LNCaP clone FGC (cell line): ENCODE measurements around the gene HBM.
"Not testable (repeated sequence)": the region's sequence is repeated elsewhere in the genome, so short reads cannot be mapped to it uniquely, and the experiment has no call there.

Source experiments
- DNase-seq: peaks from one replicate; pipeline ENCODE4 v3.0.0-alpha.2; 2011; ENCODE audit warnings: low read depth
- H3K4me3 ChIP-seq: 2 replicates; pipeline ENCODE4 v1.5.1; 2011; ENCODE audit warnings: mild to moderate bottlenecking, low read depth, low read length, control low read depth
- TF ChIP-seq, protein P1 (sequence below): IDR thresholded peaks from 2 replicates; pipeline ENCODE4 v1.5.1; 2012; ENCODE audit warnings: mild to moderate bottlenecking; ENCODE audit not compliant: control insufficient read depth, insufficient read depth; ENCODE audit errors: extremely low read depth

The HBM gene

DNA sequence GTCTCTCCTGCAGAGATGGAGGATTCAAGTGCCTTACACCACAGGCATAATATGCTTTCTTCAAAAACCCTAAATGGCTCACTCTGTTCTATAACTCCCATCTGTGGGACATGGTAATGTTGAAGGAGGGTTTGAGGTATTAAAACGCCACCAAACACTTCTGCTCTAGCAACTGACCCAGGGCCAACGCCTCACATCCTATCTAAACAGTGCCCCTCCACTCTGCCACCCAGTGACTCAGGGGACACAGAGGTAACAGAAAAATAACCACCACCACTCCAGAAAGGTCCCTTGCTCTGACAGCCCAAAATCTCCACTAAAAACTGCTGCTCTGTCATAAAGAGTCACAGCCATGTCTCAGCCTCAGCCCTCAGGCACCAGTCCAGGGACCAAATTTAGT lies 45.0 kb upstream of the HBM start:
- DNase-seq: no peak
- TF ChIP-seq, protein P1, sequence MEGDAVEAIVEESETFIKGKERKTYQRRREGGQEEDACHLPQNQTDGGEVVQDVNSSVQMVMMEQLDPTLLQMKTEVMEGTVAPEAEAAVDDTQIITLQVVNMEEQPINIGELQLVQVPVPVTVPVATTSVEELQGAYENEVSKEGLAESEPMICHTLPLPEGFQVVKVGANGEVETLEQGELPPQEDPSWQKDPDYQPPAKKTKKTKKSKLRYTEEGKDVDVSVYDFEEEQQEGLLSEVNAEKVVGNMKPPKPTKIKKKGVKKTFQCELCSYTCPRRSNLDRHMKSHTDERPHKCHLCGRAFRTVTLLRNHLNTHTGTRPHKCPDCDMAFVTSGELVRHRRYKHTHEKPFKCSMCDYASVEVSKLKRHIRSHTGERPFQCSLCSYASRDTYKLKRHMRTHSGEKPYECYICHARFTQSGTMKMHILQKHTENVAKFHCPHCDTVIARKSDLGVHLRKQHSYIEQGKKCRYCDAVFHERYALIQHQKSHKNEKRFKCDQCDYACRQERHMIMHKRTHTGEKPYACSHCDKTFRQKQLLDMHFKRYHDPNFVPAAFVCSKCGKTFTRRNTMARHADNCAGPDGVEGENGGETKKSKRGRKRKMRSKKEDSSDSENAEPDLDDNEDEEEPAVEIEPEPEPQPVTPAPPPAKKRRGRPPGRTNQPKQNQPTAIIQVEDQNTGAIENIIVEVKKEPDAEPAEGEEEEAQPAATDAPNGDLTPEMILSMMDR: no peak
- H3K4me3 ChIP-seq: no peak overlapping the region

DNA sequence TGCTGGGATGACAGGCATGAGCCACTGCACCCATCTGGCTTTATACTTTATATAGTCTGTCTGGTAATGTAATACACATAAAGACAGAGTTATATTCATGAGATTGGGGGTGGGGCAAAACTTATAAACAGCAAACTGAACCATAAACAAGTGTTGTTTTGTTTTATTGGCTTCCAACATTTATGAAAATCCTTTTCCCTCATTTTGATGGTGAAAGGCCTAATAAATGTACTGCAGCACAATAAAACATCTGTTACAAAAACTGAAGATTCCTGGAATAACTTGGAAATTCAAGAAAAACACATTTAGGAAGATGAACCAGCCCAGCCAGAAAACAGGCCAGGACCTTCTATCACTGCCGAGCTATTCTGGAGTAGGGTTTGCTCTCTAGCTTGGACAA lies 43.4 kb upstream of the HBM start:
- TF ChIP-seq, protein P1: no peak
- H3K4me3 ChIP-seq: no peak overlapping the region
- no peak for DNase-seq

DNA sequence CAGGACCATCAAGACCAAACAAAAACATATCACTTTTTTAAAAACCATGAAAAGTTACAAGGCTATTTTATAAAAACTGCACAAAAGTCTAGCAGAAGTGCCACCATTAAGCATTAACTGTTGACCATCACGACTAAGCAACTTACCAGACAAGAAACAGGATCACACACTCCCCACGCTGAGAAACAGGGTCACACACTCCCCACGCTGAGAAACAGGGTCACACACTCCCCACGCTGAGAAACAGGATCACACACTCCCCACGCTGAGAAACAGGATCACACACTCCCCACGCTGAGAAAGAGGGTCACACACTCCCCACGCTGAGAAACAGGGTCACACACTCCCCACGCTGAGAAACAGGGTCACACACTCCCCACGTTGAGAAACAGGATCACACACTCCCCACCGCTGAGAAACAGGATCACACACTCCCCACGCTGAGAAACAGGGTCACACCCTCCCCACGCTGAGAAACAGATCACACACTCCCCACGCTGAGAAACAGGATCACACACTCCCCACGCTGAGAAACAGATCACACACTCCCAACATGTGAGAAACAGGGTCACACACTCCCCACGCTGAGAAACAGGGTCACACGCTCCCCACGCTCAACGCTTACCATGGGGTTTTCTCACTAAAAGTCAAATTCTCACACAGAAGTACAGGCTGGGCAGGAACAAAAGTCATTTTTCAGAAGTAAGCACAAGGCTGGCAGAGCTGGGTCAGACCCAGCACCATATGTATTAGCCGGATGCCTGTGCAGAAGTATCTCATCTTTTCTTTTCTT lies 42.0 kb upstream of the HBM start:
- not testable (repeated sequence) for H3K4me3 ChIP-seq, DNase-seq

DNA sequence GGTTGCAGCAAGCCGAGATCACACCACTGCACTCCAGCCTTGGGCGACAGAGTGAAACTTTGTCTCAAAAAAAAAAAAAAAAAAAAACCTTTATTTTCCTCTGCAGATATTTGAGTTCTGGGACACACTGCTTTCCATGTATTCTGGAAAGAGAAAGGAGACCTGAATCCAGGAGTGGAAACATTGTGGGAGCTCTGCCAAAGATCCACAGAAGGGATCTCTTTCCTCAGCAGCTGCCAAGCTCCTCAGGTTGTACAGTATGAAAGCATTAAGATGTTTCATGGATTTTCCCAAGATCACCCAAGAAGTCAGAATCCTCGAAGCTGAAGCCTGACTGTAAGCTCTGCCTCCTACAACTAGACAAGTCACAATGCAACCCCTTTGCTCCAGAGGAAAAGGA lies 40.8 kb upstream of the HBM start:
- H3K4me3 ChIP-seq: no peak overlapping the region
- no peak for DNase-seq
- TF ChIP-seq, protein P1: no peak

DNA sequence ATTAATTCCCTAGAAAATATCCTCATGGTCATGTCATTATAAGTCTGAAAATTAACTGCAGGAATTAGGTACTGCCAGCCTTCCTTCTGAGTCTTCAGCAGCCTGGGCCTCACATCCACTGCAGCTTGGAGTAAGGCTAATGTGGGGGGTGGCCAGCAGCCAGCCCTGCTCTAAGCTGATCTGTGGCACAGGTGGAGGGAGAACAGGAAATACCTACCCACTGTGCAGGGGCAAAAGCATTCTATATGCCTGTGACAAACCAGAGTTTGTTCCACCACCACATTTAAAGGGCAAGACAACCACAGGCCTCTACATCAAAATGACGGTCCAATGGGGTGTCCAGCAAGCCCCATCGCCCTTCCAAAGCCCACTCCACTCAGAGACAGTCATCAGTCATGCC lies 36.7 kb upstream of the HBM start:
- TF ChIP-seq, protein P1: no peak
- DNase-seq: no peak
- H3K4me3 ChIP-seq: no peak overlapping the region

DNA sequence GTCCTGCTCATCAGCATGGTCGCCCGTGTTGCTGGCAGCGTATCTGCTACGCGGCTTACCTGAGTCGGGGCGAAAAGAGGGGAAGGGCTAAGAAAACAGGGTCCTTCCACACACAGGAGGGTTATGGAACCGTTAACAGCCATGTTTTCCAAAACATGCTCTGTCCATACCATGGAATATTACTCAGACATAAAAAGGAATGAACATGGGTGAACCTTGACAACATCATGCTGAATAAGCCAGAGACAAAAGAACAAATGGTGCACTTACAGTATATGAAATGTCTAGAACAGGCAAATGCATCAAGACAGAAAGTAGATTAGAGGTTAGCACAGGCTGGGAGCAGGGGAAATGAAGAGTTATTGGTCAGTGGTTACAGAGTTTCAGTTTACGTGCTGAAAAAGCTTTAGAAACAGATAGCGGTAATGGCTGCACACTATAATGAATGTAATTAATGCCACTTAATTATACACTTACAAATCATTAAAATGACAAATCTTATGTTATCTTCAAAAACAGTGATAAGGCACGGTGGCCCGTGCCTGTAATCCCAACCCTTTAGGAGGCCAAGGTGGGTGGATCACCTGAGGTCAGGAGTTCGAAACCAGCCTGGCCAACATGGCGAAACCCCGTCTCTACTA lies 35.1 kb upstream of the HBM start:
- no peak for DNase-seq
- TF ChIP-seq, protein P1: no peak
- H3K4me3 ChIP-seq: no peak overlapping the region

DNA sequence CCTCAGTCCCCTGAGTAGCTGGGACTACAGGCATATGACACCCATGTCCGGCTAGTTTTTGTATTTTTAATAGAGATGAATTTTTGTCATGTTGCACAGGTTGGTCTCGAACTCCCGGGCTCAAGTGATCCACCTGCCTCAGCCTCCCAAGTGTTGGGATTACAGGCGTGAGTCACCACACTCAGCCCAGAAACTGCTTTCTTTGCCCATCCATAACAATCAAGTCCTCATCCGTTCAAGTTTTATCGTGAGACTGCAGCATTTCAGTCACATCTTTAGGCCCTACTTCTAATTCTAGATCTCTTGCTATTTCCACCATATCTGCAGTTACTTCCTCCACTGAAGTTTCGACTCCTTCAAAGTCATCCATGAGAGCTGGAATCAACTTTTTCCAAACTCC lies 33.7 kb upstream of the HBM start:
- DNase-seq: no peak
- H3K4me3 ChIP-seq: no peak overlapping the region
- TF ChIP-seq, protein P1: no peak
